Transverse colon (tissue), 3 donors: Measurements from ENCODE around the gene MID1.

Experiments
- EP300 ChIP-seq: sonication (generic); formaldehyde crosslinking; IDR thresholded peaks from one replicate; pipeline ENCODE4 v1.6.1; 2017; ENCODE audit warnings: antibody characterized with exemption, low read depth
- POLR2A ChIP-seq: fragments of 450-650 bp; IDR thresholded peaks from one replicate; pipeline ENCODE4 v1.6.1; 2016; ENCODE audit warnings: antibody characterized with exemption, mild to moderate bottlenecking, moderate library complexity
- TF ChIP-seq, protein P1 (sequence below), 5 experiments: fragments of 200-600 bp in 3 of 5; fragments of 450-650 bp in 2 of 5; sonication (generic) in 3 of 5; IDR thresholded peaks; 1 replicate in 2 of 5; 2 replicates in 3 of 5; pipeline ENCODE4 v1.5.1; 2016 to 2017; ENCODE audit warnings: antibody characterized with exemption in 5 of 5, inconsistent platforms in 3 of 5, mild to moderate bottlenecking in 2 of 5, moderate library complexity in 1 of 5

DNA sequence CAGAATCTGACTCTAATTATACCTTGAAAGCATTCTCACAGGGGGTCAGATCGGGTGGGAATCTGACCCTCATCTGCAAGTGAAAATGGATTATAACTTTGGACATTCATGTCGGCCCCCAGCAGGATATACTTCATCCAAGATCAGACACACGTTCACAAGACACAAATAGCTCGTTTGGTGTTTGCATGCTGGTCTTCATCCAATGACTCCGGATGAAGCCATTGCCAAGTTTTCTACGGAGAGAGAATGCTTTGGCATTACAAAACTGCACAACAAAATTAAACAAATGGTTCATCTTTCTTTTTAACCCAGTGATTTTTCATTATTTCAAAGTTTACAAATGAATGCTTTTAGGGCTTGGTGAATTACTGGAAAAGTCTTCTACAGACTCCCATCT lies 105.5 kb downstream of the MID1 start:
- TF ChIP-seq EP300, result no peak
- TF ChIP-seq, protein P1, sequence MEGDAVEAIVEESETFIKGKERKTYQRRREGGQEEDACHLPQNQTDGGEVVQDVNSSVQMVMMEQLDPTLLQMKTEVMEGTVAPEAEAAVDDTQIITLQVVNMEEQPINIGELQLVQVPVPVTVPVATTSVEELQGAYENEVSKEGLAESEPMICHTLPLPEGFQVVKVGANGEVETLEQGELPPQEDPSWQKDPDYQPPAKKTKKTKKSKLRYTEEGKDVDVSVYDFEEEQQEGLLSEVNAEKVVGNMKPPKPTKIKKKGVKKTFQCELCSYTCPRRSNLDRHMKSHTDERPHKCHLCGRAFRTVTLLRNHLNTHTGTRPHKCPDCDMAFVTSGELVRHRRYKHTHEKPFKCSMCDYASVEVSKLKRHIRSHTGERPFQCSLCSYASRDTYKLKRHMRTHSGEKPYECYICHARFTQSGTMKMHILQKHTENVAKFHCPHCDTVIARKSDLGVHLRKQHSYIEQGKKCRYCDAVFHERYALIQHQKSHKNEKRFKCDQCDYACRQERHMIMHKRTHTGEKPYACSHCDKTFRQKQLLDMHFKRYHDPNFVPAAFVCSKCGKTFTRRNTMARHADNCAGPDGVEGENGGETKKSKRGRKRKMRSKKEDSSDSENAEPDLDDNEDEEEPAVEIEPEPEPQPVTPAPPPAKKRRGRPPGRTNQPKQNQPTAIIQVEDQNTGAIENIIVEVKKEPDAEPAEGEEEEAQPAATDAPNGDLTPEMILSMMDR (IDR thresholded peaks at IDR 0.05), result no peak
- TF ChIP-seq POLR2A, result no peak
